IMR-90 (cell line): ENCODE data around the gene DPP10. TPM values are rescaled to one million over a fixed set of nuclear protein-coding genes. Genes with fewer than 3 reads are reported as not detected.

Experiments
- ATAC-seq: fragments of 200-7000 bp; cut with Tn5 transposase; 2 replicates; pipeline ENCODE4 v1.9.1; 2020; ENCODE audit warnings: low read depth, mild to moderate bottlenecking, moderate library complexity
- BruUV-seq: library from RNA; stranded (reverse); fragments of 400-500 nt; replicated peaks from 2 replicates; lab custom pipeline; 2021; lab: Mats Ljungman, UMichigan
- CTCF ChIA-PET: fragments of 300-600 bp; formaldehyde crosslinking; extraction: SDS; loops from one replicate; lab custom pipeline; 2021; ENCODE audit warnings: antibody characterized with exemption; lab: Yijun Ruan, JAX
- POLR2A ChIA-PET: fragments of 300-600 bp; sonication (Branson Sonifier 250); formaldehyde crosslinking; loops from one replicate; lab custom pipeline; 2022; ENCODE audit warnings: antibody characterized with exemption; ENCODE audit not compliant: unreplicated experiment; lab: Charles Lee
- DNase-seq: peaks from one replicate; pipeline ENCODE4 v3.0.0; 2013
- H2AFZ ChIP-seq: replicated peaks from 2 replicates; pipeline ENCODE3; 2013; ENCODE audit warnings: low read length, mild to moderate bottlenecking; ENCODE audit not compliant: poor library complexity
- H2AK5ac ChIP-seq: 2 replicates; pipeline ENCODE4 v1.6.1; 2013; ENCODE audit warnings: low read depth, low read length, inconsistent platforms
- H2AK9ac ChIP-seq: replicated peaks from 2 replicates; pipeline ENCODE3; 2013; ENCODE audit warnings: mild to moderate bottlenecking, low read depth, low read length, moderate library complexity; ENCODE audit not compliant: poor library complexity
- H2BK120ac ChIP-seq: 2 replicates; pipeline ENCODE4 v1.6.1; 2013; ENCODE audit warnings: low read depth, low read length, inconsistent platforms
- H2BK15ac ChIP-seq: 3 replicates; pipeline ENCODE4 v1.6.1; 2013; ENCODE audit warnings: low read depth, low read length, inconsistent platforms
- H2BK20ac ChIP-seq: 2 replicates; pipeline ENCODE4 v1.6.1; 2013; ENCODE audit warnings: low read depth, mild to moderate bottlenecking, inconsistent platforms, low read length, moderate library complexity
- H2BK5ac ChIP-seq: 2 replicates; pipeline ENCODE4 v1.6.1; 2013; ENCODE audit warnings: mild to moderate bottlenecking, low read depth, low read length, inconsistent platforms; ENCODE audit not compliant: poor library complexity, severe bottlenecking
- H3K14ac ChIP-seq: replicated peaks from 2 replicates; pipeline ENCODE4 v1.6.1; 2013; ENCODE audit warnings: low read depth, low read length, inconsistent platforms
- H3K18ac ChIP-seq: 2 replicates; pipeline ENCODE4 v1.6.1; 2013; ENCODE audit warnings: low read depth, low read length, control low read depth
- H3K23ac ChIP-seq: 2 replicates; pipeline ENCODE4 v1.6.1; 2013; ENCODE audit warnings: low read depth, low read length, inconsistent platforms
- H3K27ac ChIP-seq: 2 replicates; pipeline ENCODE4 v1.5.1; 2013; ENCODE audit warnings: mild to moderate bottlenecking, control low read depth, low read length; ENCODE audit not compliant: insufficient read depth
- H3K27me3 ChIP-seq: 2 replicates; pipeline ENCODE4 v1.6.1; 2013; ENCODE audit warnings: low read length; ENCODE audit not compliant: control insufficient read depth, insufficient read depth
- H3K36me3 ChIP-seq: 2 replicates; pipeline ENCODE4 v1.6.1; 2013; ENCODE audit warnings: low read length, mixed read lengths; ENCODE audit not compliant: control insufficient read depth, insufficient read depth
- H3K4ac ChIP-seq: 2 replicates; pipeline ENCODE4 v1.6.1; 2013; ENCODE audit warnings: low read depth, low read length, inconsistent platforms
- H3K4me1 ChIP-seq: 2 replicates; pipeline ENCODE4 v1.6.1; 2013; ENCODE audit warnings: low read length, mixed read lengths; ENCODE audit not compliant: control insufficient read depth, insufficient read depth
- H3K4me2 ChIP-seq: 2 replicates; pipeline ENCODE4 v1.6.1; 2013; ENCODE audit warnings: low read depth, mild to moderate bottlenecking, control low read depth, low read length, moderate library complexity
- H3K4me3 ChIP-seq: 2 replicates; pipeline ENCODE4 v1.5.1; 2013; ENCODE audit warnings: low read depth, mild to moderate bottlenecking, control low read depth, low read length, moderate library complexity; ENCODE audit not compliant: insufficient read depth
- H3K56ac ChIP-seq: 2 replicates; pipeline ENCODE4 v1.6.1; 2013; ENCODE audit warnings: low read length, inconsistent platforms; ENCODE audit not compliant: insufficient read depth; ENCODE audit errors: extremely low read depth
- H3K79me1 ChIP-seq, 2 experiments: 2 replicates each; pipeline ENCODE4 v1.6.1; 2013; ENCODE audit warnings: low read length in 2 of 2, inconsistent platforms in 1 of 2, low read depth in 1 of 2
- H3K9ac ChIP-seq: 2 replicates; pipeline ENCODE4 v1.6.1; 2013; ENCODE audit warnings: low read depth, low read length, control low read depth
- H3K9me1 ChIP-seq: 2 replicates; pipeline ENCODE4 v1.6.1; 2013; ENCODE audit warnings: low read length, inconsistent platforms; ENCODE audit not compliant: insufficient read depth
- H3K9me3 ChIP-seq: 2 replicates; pipeline ENCODE4 v1.6.1; 2013; ENCODE audit warnings: low read length; ENCODE audit not compliant: control insufficient read depth, insufficient read depth
- H4K20me1 ChIP-seq: 2 replicates; pipeline ENCODE4 v1.6.1; 2013; ENCODE audit warnings: low read length, inconsistent platforms; ENCODE audit not compliant: insufficient read depth
- H4K5ac ChIP-seq: 2 replicates; pipeline ENCODE4 v1.6.1; 2013; ENCODE audit warnings: mild to moderate bottlenecking, low read depth, low read length, control low read depth
- H4K8ac ChIP-seq, 2 experiments: 2 replicates each; pipeline ENCODE4 v1.6.1; 2013; ENCODE audit warnings: low read depth in 2 of 2, low read length in 2 of 2, control low read depth in 1 of 2, inconsistent platforms in 1 of 2
- H4K91ac ChIP-seq: 2 replicates; pipeline ENCODE4 v1.6.1; 2013; ENCODE audit warnings: low read depth, low read length, inconsistent platforms; ENCODE audit not compliant: insufficient read depth
- RFX5 ChIP-seq: IDR thresholded peaks from 2 replicates; pipeline ENCODE4 v1.8.0; 2012; ENCODE audit warnings: low read depth, mild to moderate bottlenecking, low read length, moderate library complexity
- WGBS, 2 experiments: methylation state at CpG; one replicate each; pipeline versions ENCODE4 v1.1.5 to v1.1.7; 2013; ENCODE audit warnings: missing lambda C conversion rate in 2 of 2; ENCODE audit not compliant: insufficient read length in 1 of 2; ENCODE audit errors: extremely low coverage in 2 of 2; 5-methylcytosine and 5-hydroxymethylcytosine counted together
- dilution Hi-C: fragments of 300-500 bp; cut with HindIII; formaldehyde crosslinking; loops from one replicate; pipeline ENCODE4 v1.14.3; 2018; ENCODE audit warnings: low sequenced_read_pairs; ENCODE audit not compliant: unreplicated experiment
- in situ Hi-C: fragments of 300-500 bp; cut with MboI; formaldehyde crosslinking; loops from 3 replicates; pipeline ENCODE4 v1.14.3; 2019; ENCODE audit warnings: low sequenced_read_pairs, inconsistent platforms, mixed read lengths
- intact Hi-C: fragments of 100-400 bp; cut with micrococcal nuclease; formaldehyde crosslinking; loops from 2 replicates; pipeline ENCODE4 v1.10.0; 2022
- polyA plus RNA-seq, 3 experiments: library from polyadenylated mRNA; depleted of rRNA; stranded (reverse); fragments of >200 nt; gene quantifications; 2 replicates each; pipeline ENCODE4 v1.2.3, GENCODE V29; 2012; ENCODE audit warnings: low replicate concordance in 1 of 3
- total RNA-seq: library from RNA; depleted of rRNA; stranded (reverse); fragments of >200 nt; gene quantifications from 2 replicates; pipeline ENCODE4 v1.2.3, GENCODE V29; 2012

Gene DPP10
- total and polyA plus RNA-seq, 2 of the 4 experiments (the other 2 are of a cell fraction): not detected

DNA sequence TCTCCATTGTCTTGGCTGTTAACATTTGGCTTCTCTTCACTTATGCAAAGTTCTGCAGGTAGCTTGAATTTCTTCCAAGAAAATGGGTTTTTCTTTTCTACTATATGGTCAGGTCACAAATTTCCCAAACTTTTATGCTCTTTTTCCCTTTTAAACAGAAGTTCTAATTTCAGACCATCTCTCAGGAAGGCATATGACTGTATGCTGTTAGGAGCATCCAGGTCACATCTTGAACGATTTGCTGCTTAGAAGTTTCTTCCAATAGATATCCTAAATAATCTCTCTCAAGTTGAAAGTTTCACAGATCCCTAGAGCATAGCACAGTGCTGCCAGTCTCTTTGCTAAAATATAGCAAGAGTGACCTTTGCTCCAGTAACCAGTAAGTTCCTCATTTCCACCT lies 932.5 kb downstream of the DPP10 start:
- Histone ChIP-seq H2BK120ac (no peak overlapping the region), H3K4me2 (no peak overlapping the region), H3K4me1 (no peaks in the 10 kb centered on the region), H3K27ac (no peak overlapping the region), H3K27me3 (no peaks in the 10 kb centered on the region), H3K79me1 (no peaks in the 10 kb centered on the region), H3K23ac (no peak overlapping the region), H3K9ac (no peak overlapping the region), H2BK5ac (no peak overlapping the region), H3K14ac (no peak overlapping the region), H4K8ac (no peak overlapping the region), H3K36me3 (no peaks in the 10 kb centered on the region), H2AK9ac (no peak overlapping the region), H3K18ac (no peak overlapping the region), H4K5ac (no peak overlapping the region), H2BK20ac (no peak overlapping the region), H2AFZ (no peak overlapping the region), H3K56ac (no peak overlapping the region), H3K9me3 (peaks cover 10% of the 10 kb centered on the region; the same call in 1 of the 2 replicates), H2BK15ac (no peak overlapping the region), H4K91ac (no peak overlapping the region), H3K9me1 (no peaks in the 10 kb centered on the region), H4K20me1 (no peaks in the 10 kb centered on the region), H2AK5ac (no peak overlapping the region), H3K4me3 (no peak overlapping the region), H3K4ac (no peak overlapping the region)
- DNase-seq (no peak), ATAC-seq (no peak)
- BruUV-seq: no TSS peak
- WGBS, 2 experiments: 20% methylated on average over 1 of the region's 1 CpG; no CpG with 5 or more reads in 1 of the 2 experiments
- in situ Hi-C loops (no loop called here), intact Hi-C loops (no loop called here), dilution Hi-C loops (no loop called here)
- TF ChIP-seq RFX5: no peak
- CTCF ChIA-PET: no interaction called here
- POLR2A ChIA-PET: no interaction called here
